Neural progenitor cell (in vitro differentiated cells): Measurements from ENCODE around the gene LBX1.

Source experiments
- EZH2 ChIP-seq: fragments of 200-600 bp; sonication (generic); IDR thresholded peaks from 2 replicates; pipeline ENCODE4 v1.6.1; 2017; ENCODE audit warnings: antibody characterized with exemption, mild to moderate bottlenecking, moderate library complexity
- EZH2phosphoT487 ChIP-seq: fragments of 200-600 bp; sonication (generic); IDR thresholded peaks from 2 replicates; pipeline ENCODE4 v1.6.1; 2017; ENCODE audit warnings: antibody characterized with exemption
- TF ChIP-seq, protein P1 (sequence below): fragments of 200-600 bp; sonication (generic); IDR thresholded peaks from 2 replicates; pipeline ENCODE4 v1.5.1; 2017; ENCODE audit warnings: antibody characterized with exemption, mild to moderate bottlenecking

- TF ChIP-seq EZH2, result peak; percentile 41
- TF ChIP-seq, protein P1, sequence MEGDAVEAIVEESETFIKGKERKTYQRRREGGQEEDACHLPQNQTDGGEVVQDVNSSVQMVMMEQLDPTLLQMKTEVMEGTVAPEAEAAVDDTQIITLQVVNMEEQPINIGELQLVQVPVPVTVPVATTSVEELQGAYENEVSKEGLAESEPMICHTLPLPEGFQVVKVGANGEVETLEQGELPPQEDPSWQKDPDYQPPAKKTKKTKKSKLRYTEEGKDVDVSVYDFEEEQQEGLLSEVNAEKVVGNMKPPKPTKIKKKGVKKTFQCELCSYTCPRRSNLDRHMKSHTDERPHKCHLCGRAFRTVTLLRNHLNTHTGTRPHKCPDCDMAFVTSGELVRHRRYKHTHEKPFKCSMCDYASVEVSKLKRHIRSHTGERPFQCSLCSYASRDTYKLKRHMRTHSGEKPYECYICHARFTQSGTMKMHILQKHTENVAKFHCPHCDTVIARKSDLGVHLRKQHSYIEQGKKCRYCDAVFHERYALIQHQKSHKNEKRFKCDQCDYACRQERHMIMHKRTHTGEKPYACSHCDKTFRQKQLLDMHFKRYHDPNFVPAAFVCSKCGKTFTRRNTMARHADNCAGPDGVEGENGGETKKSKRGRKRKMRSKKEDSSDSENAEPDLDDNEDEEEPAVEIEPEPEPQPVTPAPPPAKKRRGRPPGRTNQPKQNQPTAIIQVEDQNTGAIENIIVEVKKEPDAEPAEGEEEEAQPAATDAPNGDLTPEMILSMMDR, result no peak
- TF ChIP-seq EZH2phosphoT487, result peak; percentile 13
These were observed 3.3 kb downstream of the LBX1 start for GRCh38 chr10:101225846-101226421.
